Keratinocyte (primary cell): ENCODE results near the gene MBTPS1.

Experiments used
- EZH2 ChIP-seq: IDR thresholded peaks from one replicate; pipeline ENCODE4 v1.6.1; 2012; ENCODE audit warnings: inconsistent platforms, mild to moderate bottlenecking, low read length, moderate library complexity
- TF ChIP-seq, protein P1 (sequence below), 3 experiments: IDR thresholded peaks in 1 of 3; conservative IDR thresholded peaks in 1 of 3; optimal IDR thresholded peaks in 1 of 3; 2 replicates in 2 of 3; 3 replicates in 1 of 3; pipeline versions ENCODE3 to v1.5.1; 2011; ENCODE audit warnings: low read length in 3 of 3, mild to moderate bottlenecking in 3 of 3, moderate library complexity in 2 of 3, control low read depth in 1 of 3, inconsistent platforms in 1 of 3; ENCODE audit not compliant: insufficient read depth in 2 of 3; ENCODE audit errors: extremely low read depth in 1 of 3

DNA sequence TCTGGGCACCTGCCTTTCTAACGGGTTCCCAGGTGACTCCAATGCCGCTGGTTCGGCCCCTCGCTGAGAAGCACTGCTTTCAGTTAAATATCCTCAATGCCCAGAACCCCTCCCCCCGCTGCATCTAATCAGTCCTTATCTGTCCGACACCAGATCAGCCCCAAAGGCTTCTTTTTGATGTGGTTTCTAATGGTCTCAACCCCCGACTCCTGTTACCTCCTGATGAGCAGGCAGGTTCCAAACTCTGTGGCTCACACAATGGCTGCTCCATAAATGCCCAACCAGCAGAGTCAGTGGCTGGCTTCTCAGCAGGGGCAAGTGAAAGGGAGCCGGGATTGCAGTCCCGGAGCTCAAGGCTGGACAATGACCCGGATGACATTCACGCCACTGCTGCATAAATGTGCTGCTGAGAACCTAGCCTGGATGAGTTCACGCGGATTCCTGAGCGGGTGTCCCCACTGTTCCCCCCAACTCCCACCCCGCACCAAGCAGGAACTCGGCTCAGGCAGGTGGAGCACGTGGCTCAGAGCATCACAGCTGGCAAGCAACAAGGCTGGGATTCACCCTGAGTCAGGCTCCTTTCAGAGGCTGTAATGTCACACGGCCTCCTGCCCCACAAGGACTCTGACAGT is 73.1 kb downstream of the MBTPS1 start:
- TF ChIP-seq, protein P1, sequence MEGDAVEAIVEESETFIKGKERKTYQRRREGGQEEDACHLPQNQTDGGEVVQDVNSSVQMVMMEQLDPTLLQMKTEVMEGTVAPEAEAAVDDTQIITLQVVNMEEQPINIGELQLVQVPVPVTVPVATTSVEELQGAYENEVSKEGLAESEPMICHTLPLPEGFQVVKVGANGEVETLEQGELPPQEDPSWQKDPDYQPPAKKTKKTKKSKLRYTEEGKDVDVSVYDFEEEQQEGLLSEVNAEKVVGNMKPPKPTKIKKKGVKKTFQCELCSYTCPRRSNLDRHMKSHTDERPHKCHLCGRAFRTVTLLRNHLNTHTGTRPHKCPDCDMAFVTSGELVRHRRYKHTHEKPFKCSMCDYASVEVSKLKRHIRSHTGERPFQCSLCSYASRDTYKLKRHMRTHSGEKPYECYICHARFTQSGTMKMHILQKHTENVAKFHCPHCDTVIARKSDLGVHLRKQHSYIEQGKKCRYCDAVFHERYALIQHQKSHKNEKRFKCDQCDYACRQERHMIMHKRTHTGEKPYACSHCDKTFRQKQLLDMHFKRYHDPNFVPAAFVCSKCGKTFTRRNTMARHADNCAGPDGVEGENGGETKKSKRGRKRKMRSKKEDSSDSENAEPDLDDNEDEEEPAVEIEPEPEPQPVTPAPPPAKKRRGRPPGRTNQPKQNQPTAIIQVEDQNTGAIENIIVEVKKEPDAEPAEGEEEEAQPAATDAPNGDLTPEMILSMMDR (optimal IDR thresholded peaks at IDR 0.05 in 1 of 3, IDR thresholded peaks at IDR 0.05 in 1 of 3, conservative IDR thresholded peaks at IDR 0.05 in 1 of 3; ENCODE audit: extremely low read depth in 1 of 3, insufficient read depth in 2 of 3, low read length in 3 of 3): no peak
- TF ChIP-seq EZH2: peak; percentile 52
